ENCODE data around the gene SBF2.

The SBF2 gene

GRCh38 chr11:9736365-9736764 is 557.7 kb downstream of the SBF2 start:
- no peak for DNase-seq

GRCh38 chr11:9735919-9736318 is 558.1 kb downstream of the SBF2 start:
- no peak for DNase-seq

GRCh38 chr11:9735236-9735635 is 558.8 kb downstream of the SBF2 start:
- DNase-seq = no peak

- DNase-seq = no peak
Observed at GRCh38 chr11:9733212-9733611, 560.8 kb downstream of the SBF2 start.

GRCh38 chr11:9732453-9732852 is 561.6 kb downstream of the SBF2 start:
- no peak for DNase-seq

GRCh38 chr11:9731256-9731655 is 562.8 kb downstream of the SBF2 start:
- DNase-seq = no peak
